HepG2 (cell line): Measurements from ENCODE around the gene SUSD2. TPM values are rescaled to one million over a fixed set of nuclear protein-coding genes. Genes with fewer than 3 reads are reported as not detected.

Experiments used
- ATAC-seq: fragments of 200-7000 bp; cut with Tn5 transposase; 3 replicates; pipeline ENCODE4 v1.9.1; 2020; ENCODE audit warnings: mild to moderate bottlenecking, moderate library complexity
- BruUV-seq: library from RNA; stranded (reverse); fragments of 400-500 nt; replicated peaks from 2 replicates; lab custom pipeline; 2021; lab: Mats Ljungman, UMichigan
- CTCF ChIA-PET: fragments of 300-600 bp; formaldehyde crosslinking; extraction: SDS; loops from one replicate; lab custom pipeline; 2021; ENCODE audit warnings: low total read pairs, inconsistent platforms, low intra/inter-chr PET ratio; lab: Yijun Ruan, JAX
- POLR2A ChIA-PET: fragments of 350-600 bp; sonication (Branson Sonifier 250); formaldehyde crosslinking; loops from one replicate; lab custom pipeline; 2020; ENCODE audit warnings: antibody characterized with exemption, inconsistent platforms; lab: Yijun Ruan, JAX
- DNase-seq: peaks from one replicate; pipeline ENCODE4 v3.0.0-alpha.2; 2015; ENCODE audit warnings: low spot score
- FAIRE-seq: peaks from 3 replicates; lab custom pipeline; 2011; peaks lifted over from hg19 to GRCh38; lab: Jason Lieb, UNC
- H2AFZ ChIP-seq: one replicate; pipeline ENCODE4 v1.6.1; 2011; ENCODE audit warnings: low read length, inconsistent platforms
- H3K27ac ChIP-seq: fragments of 300-600 bp; 3 replicates; pipeline ENCODE4 v1.8.0; 2011; ENCODE audit warnings: mixed run types, mild to moderate bottlenecking, mixed read lengths, low read length, inconsistent platforms; ENCODE audit not compliant: insufficient read depth; ENCODE audit errors: extremely low read length
- H3K27me3 ChIP-seq, 2 experiments: fragments of 200-600 bp in 1 of 2; 2 replicates in 1 of 2; 3 replicates in 1 of 2; pipeline versions ENCODE4 v1.6.0 to v1.8.0; 2011; ENCODE audit warnings: low read length in 2 of 2, mild to moderate bottlenecking in 2 of 2, moderate library complexity in 2 of 2, inconsistent platforms in 1 of 2; ENCODE audit not compliant: insufficient read depth in 2 of 2, control insufficient read depth in 1 of 2
- H3K36me3 ChIP-seq, 2 experiments: fragments of 200-600 bp in 1 of 2; replicated peaks in 1 of 2; 2 replicates in 1 of 2; 3 replicates in 1 of 2; pipeline versions ENCODE4 v1.5.1 to v1.8.0; 2011; ENCODE audit warnings: low read length in 2 of 2, inconsistent platforms in 1 of 2; ENCODE audit not compliant: insufficient read depth in 2 of 2, control insufficient read depth in 1 of 2
- H3K4me1 ChIP-seq: 2 replicates; pipeline ENCODE4 v1.5.1; 2012; ENCODE audit warnings: low read length, inconsistent platforms; ENCODE audit not compliant: insufficient read depth
- H3K4me2 ChIP-seq: 2 replicates; pipeline ENCODE4 v1.6.0; 2011; ENCODE audit warnings: low read depth, low read length, inconsistent platforms
- H3K4me3 ChIP-seq, 3 experiments: fragments of 200-600 bp in 1 of 3; sonication (generic), shearing (Covaris generic) in 1 of 3; replicated peaks in 1 of 3; 2 replicates each; pipeline ENCODE4 v1.5.1; 2011 to 2016; ENCODE audit warnings: low read length in 3 of 3, inconsistent platforms in 2 of 3, low read depth in 2 of 3, mild to moderate bottlenecking in 2 of 3, control low read depth in 1 of 3, mixed read lengths in 1 of 3; ENCODE audit not compliant: insufficient read depth in 1 of 3
- H3K79me2 ChIP-seq: one replicate; pipeline ENCODE4 v1.6.1; 2011; ENCODE audit warnings: low read length, inconsistent platforms; ENCODE audit not compliant: insufficient read depth
- H3K9ac ChIP-seq: 2 replicates; pipeline ENCODE4 v1.6.0; 2011; ENCODE audit warnings: mild to moderate bottlenecking, low read depth, low read length, inconsistent platforms; ENCODE audit not compliant: insufficient read depth
- H3K9me3 ChIP-seq: 2 replicates; pipeline ENCODE4 v1.5.1; 2012; ENCODE audit warnings: mild to moderate bottlenecking, low read length
- H4K20me1 ChIP-seq: 2 replicates; pipeline ENCODE4 v1.6.0; 2011; ENCODE audit warnings: inconsistent platforms, mild to moderate bottlenecking, low read length, moderate library complexity; ENCODE audit not compliant: insufficient read depth
- ATF1 ChIP-seq: IDR thresholded peaks from 2 replicates; pipeline ENCODE4 v1.6.1; 2016; ENCODE audit warnings: mild to moderate bottlenecking, control low read depth
- FOSL2 ChIP-seq: sonication (generic); formaldehyde crosslinking; IDR thresholded peaks from 2 replicates; pipeline ENCODE4 v1.4.0; 2020; ENCODE audit warnings: missing genetic modification reagents
- GABPA ChIP-seq, 2 experiments: IDR thresholded peaks; 2 replicates each; pipeline ENCODE4 v1.6.1; 2011 to 2016; ENCODE audit warnings: low read depth in 2 of 2, low read length in 1 of 2, missing biosample characterization in 1 of 2, missing genetic modification characterization in 1 of 2
- GATAD2A ChIP-seq: IDR thresholded peaks from 2 replicates; pipeline ENCODE4 v1.6.1; 2016
- ISL2 ChIP-seq: sonication (generic); formaldehyde crosslinking; IDR thresholded peaks from 2 replicates; pipeline ENCODE4 v1.5.0; 2020; ENCODE audit warnings: missing genetic modification reagents
- PAF1 ChIP-seq: IDR thresholded peaks from 2 replicates; pipeline ENCODE4 v1.6.1; 2016; ENCODE audit warnings: missing genetic modification reagents, missing compliant biosample characterization
- PPARG ChIP-seq: conservative IDR thresholded peaks from 2 replicates; pipeline ENCODE4 v1.6.1; 2016; ENCODE audit warnings: missing biosample characterization, missing genetic modification reagents
- RARA ChIP-seq: IDR thresholded peaks from 2 replicates; pipeline ENCODE4 v1.6.1; 2016; ENCODE audit warnings: missing genetic modification reagents, missing compliant biosample characterization
- SMAD3 ChIP-seq: sonication (generic); formaldehyde crosslinking; IDR thresholded peaks from 2 replicates; pipeline ENCODE4 v1.4.0; 2020; ENCODE audit warnings: missing genetic modification reagents
- TARDBP ChIP-seq: sonication (generic); formaldehyde crosslinking; IDR thresholded peaks from 2 replicates; pipeline ENCODE4 v1.8.0; 2022; ENCODE audit warnings: mild to moderate bottlenecking, missing genetic modification reagents
- THAP11 ChIP-seq: IDR thresholded peaks from 2 replicates; pipeline ENCODE4 v1.6.1; 2016; ENCODE audit warnings: missing biosample characterization, missing genetic modification reagents
- ZNF224 ChIP-seq: sonication (generic); formaldehyde crosslinking; IDR thresholded peaks from 2 replicates; pipeline ENCODE4 v1.5.0; 2020; ENCODE audit warnings: mild to moderate bottlenecking, missing genetic modification reagents
- ZNF260 ChIP-seq: sonication (generic); formaldehyde crosslinking; IDR thresholded peaks from 2 replicates; pipeline ENCODE4 v1.4.0; 2020; ENCODE audit warnings: missing genetic modification reagents, low read depth, mild to moderate bottlenecking, borderline replicate concordance
- ZNF274 ChIP-seq: sonication (generic); formaldehyde crosslinking; IDR thresholded peaks from 2 replicates; pipeline ENCODE4 v1.5.1; 2020; ENCODE audit warnings: mild to moderate bottlenecking, missing genetic modification reagents
- ZNF343 ChIP-seq: sonication (generic); formaldehyde crosslinking; IDR thresholded peaks from 2 replicates; pipeline ENCODE4 v1.4.0; 2020; ENCODE audit warnings: mild to moderate bottlenecking, missing genetic modification reagents
- ZNF83 ChIP-seq: sonication (generic); formaldehyde crosslinking; IDR thresholded peaks from 2 replicates; pipeline ENCODE4 v1.4.0; 2020; ENCODE audit warnings: missing genetic modification reagents, mild to moderate bottlenecking, borderline replicate concordance
- ZSCAN22 ChIP-seq: sonication (generic); formaldehyde crosslinking; IDR thresholded peaks from 2 replicates; pipeline ENCODE4 v1.4.0; 2020; ENCODE audit warnings: mild to moderate bottlenecking, missing genetic modification reagents
- WGBS: methylation state at CpG from one replicate; pipeline ENCODE4 v1.1.6; 2017; ENCODE audit warnings: low lambda C conversion rate; 5-methylcytosine and 5-hydroxymethylcytosine counted together
- in situ Hi-C: cut with HindIII; loops from 2 replicates; pipeline ENCODE4 v1.10.0; 2017; ENCODE audit warnings: low pct_unique_long_range_greater_than_20kb; ENCODE audit not compliant: extremely low pct_ligation_motif_present
- intact Hi-C: fragments of 100-400 bp; cut with micrococcal nuclease; formaldehyde crosslinking; loops from one replicate; pipeline ENCODE4 v1.10.0; 2022; ENCODE audit not compliant: unreplicated experiment
- polyA plus RNA-seq, 8 experiments: library from polyadenylated mRNA; depleted of rRNA in 3 of 8; stranded (reverse) in 7 of 8; unstranded in 1 of 8; fragments of >200 nt; fragmentation: Illumina TruSeq in 4 of 8; extraction: Trizol in 4 of 8; gene quantifications; 2 replicates each; pipeline versions ENCODE4 v1.2.1 to v1.2.3, GENCODE V29; 2011 to 2016; ENCODE audit warnings: low read depth in 4 of 8, missing spikeins in 1 of 8, mixed read lengths in 1 of 8; ENCODE audit not compliant: insufficient read depth in 1 of 8
- total RNA-seq, 5 experiments: library from RNA; depleted of rRNA; stranded (reverse); fragments of >200 nt; fragmentation: Illumina TruSeq; extraction: Trizol; gene quantifications; 2 replicates each; pipeline ENCODE4 v1.2.3, GENCODE V29; 2016; ENCODE audit warnings: low read depth in 1 of 5
- TF ChIP-seq, protein P1 (sequence below): sonication (generic); formaldehyde crosslinking; IDR thresholded peaks from 2 replicates; pipeline ENCODE4; 2020; ENCODE audit warnings: missing genetic modification reagents, mild to moderate bottlenecking, borderline replicate concordance
- TF ChIP-seq, protein P2 (sequence below): IDR thresholded peaks from 2 replicates; pipeline ENCODE4 v1.6.1; 2016

Gene SUSD2
- total and polyA plus RNA-seq, 2 of the 13 experiments (the other 11 are each of a cell fraction or from before 2014, with no cell fraction given) = 2.1 to 11.0 TPM

DNA sequence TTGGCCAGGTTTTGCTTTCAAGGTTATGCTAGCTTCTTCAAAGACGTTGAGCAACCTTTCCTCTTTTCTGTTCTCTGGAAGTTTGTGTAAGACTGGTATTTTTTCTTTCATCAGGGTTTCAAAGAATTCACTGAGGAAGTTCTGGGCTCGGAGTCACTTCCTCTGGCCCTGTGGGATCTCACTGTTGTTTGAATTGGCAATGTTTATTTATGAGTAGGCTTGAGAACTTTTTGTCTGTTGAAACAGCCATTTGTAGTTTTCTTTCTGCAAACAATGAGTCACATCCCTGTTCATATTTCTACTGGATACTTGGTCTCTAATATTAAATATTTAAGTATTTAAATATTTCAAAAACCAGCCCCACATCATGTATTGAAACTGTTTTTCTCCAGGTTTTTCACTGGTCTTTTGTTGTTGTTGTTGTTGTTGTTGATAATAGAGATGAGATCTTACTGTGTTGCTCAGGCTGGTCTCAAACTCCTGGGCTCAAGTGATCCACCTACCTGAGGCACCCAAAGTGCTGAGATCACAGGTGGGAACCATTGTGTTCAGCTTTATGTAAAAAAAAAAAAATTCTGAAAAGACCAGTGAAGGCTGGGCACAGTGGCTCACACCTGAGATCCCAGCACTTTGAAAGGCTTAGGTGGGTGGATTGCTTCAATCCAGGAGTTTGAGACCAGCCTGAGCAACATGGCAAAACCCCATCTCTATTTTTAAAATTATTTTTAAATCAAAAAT lies 26.9 kb downstream of the SUSD2 start:
- Histone ChIP-seq H3K4me3 (no peak overlapping the region; a peak in 1 of 6 replicates), H3K4me1 (peaks cover 50% of the 10 kb centered on the region), H3K36me3 (no peaks in the 10 kb centered on the region), H4K20me1 (no peaks in the 10 kb centered on the region), H3K9ac (peak overlapping the region; percentile 43), H3K79me2 (no peaks in the 10 kb centered on the region), H3K27ac (peak overlapping the region; percentile 78), H2AFZ (no peak overlapping the region), H3K9me3 (no peaks in the 10 kb centered on the region), H3K27me3 (no peaks in the 10 kb centered on the region), H3K4me2 (peak overlapping the region; percentile 53)
- BruUV-seq = no TSS peak
- POLR2A ChIA-PET = interaction anchor here (1.0 kb wide), 1 partner anchor 34 kb away, joined by 3 read pairs; no protein-coding TSS in a partner anchor
- intact Hi-C loops (no loop called here), in situ Hi-C loops (no loop called here)
- FAIRE-seq (peak; percentile 58), ATAC-seq (peak; percentile 88), DNase-seq (peak; percentile 92)
- CTCF ChIA-PET = no interaction called here
- WGBS = 0% methylated on average over 2 of the region's 2 CpGs
- TF ChIP-seq ATF1 (CRISPR knock-in tag) (0 out of 2 replicates have a peak, but pooled peaks have one; percentile 24), PPARG (CRISPR knock-in tag) (peak; percentile 73), TARDBP (CRISPR knock-in tag) (0 out of 2 replicates have a peak, but pooled peaks have one; percentile 33), ISL2 (CRISPR knock-in tag) (peak; percentile 86), FOSL2 (CRISPR knock-in tag) (peak; percentile 95), ZSCAN22 (CRISPR knock-in tag) (no peak), THAP11 (no peak), GABPA (IDR thresholded peaks at IDR 0.05; ENCODE audit: low read depth, low read length) (no peak), GABPA (CRISPR knock-in tag; IDR thresholded peaks at IDR 0.05; ENCODE audit: low read depth) (no peak), ZNF83 (CRISPR knock-in tag) (no peak), GATAD2A (CRISPR knock-in tag) (peak; percentile 91), ZNF274 (CRISPR knock-in tag) (no peak), ZNF343 (CRISPR knock-in tag) (no peak), ZNF260 (CRISPR knock-in tag) (no peak), PAF1 (CRISPR knock-in tag) (no peak), ZNF224 (CRISPR knock-in tag) (no peak), RARA (CRISPR knock-in tag) (peak; percentile 61), SMAD3 (CRISPR knock-in tag) (0 out of 2 replicates have a peak, but pooled peaks have one; percentile 50)
- TF ChIP-seq, protein P1, sequence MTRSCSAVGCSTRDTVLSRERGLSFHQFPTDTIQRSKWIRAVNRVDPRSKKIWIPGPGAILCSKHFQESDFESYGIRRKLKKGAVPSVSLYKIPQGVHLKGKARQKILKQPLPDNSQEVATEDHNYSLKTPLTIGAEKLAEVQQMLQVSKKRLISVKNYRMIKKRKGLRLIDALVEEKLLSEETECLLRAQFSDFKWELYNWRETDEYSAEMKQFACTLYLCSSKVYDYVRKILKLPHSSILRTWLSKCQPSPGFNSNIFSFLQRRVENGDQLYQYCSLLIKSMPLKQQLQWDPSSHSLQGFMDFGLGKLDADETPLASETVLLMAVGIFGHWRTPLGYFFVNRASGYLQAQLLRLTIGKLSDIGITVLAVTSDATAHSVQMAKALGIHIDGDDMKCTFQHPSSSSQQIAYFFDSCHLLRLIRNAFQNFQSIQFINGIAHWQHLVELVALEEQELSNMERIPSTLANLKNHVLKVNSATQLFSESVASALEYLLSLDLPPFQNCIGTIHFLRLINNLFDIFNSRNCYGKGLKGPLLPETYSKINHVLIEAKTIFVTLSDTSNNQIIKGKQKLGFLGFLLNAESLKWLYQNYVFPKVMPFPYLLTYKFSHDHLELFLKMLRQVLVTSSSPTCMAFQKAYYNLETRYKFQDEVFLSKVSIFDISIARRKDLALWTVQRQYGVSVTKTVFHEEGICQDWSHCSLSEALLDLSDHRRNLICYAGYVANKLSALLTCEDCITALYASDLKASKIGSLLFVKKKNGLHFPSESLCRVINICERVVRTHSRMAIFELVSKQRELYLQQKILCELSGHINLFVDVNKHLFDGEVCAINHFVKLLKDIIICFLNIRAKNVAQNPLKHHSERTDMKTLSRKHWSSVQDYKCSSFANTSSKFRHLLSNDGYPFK = no peak
- TF ChIP-seq, protein P2, sequence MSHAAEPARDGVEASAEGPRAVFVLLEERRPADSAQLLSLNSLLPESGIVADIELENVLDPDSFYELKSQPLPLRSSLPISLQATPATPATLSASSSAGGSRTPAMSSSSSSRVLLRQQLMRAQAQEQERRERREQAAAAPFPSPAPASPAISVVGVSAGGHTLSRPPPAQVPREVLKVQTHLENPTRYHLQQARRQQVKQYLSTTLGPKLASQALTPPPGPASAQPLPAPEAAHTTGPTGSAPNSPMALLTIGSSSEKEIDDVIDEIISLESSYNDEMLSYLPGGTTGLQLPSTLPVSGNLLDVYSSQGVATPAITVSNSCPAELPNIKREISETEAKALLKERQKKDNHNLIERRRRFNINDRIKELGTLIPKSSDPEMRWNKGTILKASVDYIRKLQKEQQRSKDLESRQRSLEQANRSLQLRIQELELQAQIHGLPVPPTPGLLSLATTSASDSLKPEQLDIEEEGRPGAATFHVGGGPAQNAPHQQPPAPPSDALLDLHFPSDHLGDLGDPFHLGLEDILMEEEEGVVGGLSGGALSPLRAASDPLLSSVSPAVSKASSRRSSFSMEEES (CRISPR knock-in tag) = peak; percentile 30; the same call in 1 of the 2 replicates
